ENCODE data around the gene PIK3AP1.
"Not testable (repeated sequence)": the region's sequence is repeated elsewhere in the genome, so short reads cannot be mapped to it uniquely, and the experiment has no call there.

Gene PIK3AP1

DNA sequence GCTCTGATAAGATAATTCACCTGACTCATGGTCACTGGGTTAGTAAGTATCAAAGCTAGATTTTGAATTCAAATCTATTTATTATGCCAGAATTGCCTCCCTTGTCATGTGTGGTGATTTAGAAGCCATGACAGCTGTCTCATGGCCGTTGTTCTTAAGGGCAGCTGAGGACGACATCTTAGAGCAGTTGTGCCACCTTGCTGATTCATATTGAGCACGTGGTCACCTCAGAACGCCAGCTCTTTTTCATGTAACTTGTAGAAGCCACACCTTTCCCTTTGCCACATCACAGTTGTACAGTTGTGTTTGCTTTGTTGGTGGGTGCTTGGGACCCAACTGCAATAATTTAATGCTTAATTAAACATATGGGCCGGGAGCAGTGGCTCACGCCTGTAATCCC, 4.3 kb upstream of the PIK3AP1 start:
- DNase-seq (ENCODE audit: extremely low read depth in 1 of 2, low read depth in 1 of 2) = no peak

DNA sequence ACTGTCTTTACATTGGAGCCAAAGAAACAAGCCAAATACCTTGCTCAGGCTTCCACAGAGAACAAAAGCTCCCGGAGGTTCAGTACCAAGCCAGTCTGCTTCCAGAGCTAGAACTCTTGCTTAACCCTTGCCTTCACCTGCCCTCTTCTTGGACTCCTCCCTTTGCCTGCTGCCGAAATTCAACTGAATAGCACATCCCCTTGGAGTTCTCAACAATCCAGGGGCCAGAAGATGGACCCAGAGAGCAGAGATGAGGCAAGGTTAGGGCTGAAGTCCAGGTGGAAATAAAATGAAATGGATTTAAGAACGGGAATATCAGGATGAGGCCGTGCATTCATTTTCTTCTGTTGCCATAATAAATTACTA, 876 bp upstream of the PIK3AP1 start:
- DNase-seq (ENCODE audit: extremely low read depth in 1 of 2, low read depth in 1 of 2) = no peak

DNA sequence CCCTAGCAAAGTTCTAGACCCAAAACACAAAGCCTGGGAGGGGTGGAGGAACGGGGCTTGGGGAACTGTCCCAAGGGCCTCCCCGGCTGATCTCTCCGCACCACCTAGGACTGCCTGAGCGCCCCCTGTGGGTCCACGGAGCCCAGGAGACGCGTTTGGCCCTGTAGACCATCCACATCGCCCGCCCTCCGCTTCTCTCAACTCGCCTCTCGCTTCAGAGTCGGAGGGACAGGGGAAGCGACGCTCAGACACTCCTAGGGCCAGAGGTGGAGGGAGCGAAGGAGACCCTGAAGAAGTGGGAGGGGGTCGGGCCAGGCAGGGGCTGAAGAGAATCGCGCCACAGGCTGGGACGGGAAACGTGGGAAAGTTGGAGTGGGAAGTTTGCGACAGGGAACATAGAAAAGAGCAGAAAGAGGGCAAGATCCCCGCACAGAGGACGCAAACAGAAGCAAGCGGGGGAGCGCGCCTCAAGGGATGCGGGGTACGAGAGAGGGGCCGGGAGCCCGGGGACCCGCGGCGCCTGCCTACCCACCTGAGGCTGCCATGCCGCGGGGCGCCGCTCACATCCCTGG, 378 bp downstream of the PIK3AP1 start:
- peak in 1 of 2 donors; percentile 43 for DNase-seq (ENCODE audit: extremely low read depth in 1 of 2, low read depth in 1 of 2)

DNA sequence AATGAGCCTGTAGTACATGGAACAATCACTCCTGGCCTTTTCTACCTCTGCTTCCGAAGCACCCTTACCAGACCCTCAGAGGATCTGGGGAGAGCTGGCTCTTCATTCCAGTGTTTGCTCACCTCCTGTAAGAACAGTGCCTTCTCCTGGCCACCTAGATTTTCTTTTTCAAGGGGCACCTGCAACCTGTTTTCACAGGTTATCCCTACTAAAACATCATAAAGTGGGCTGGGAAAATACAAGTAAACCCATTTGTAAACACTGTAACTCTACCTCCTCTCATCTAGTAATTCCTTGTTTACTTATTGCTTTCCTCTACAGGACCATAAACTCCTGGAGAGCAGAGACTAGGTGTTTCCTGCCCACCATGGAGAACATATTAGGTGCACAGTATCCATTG, 1.1 kb downstream of the PIK3AP1 start:
- no peak for DNase-seq (ENCODE audit: extremely low read depth in 1 of 2, low read depth in 1 of 2)

DNA sequence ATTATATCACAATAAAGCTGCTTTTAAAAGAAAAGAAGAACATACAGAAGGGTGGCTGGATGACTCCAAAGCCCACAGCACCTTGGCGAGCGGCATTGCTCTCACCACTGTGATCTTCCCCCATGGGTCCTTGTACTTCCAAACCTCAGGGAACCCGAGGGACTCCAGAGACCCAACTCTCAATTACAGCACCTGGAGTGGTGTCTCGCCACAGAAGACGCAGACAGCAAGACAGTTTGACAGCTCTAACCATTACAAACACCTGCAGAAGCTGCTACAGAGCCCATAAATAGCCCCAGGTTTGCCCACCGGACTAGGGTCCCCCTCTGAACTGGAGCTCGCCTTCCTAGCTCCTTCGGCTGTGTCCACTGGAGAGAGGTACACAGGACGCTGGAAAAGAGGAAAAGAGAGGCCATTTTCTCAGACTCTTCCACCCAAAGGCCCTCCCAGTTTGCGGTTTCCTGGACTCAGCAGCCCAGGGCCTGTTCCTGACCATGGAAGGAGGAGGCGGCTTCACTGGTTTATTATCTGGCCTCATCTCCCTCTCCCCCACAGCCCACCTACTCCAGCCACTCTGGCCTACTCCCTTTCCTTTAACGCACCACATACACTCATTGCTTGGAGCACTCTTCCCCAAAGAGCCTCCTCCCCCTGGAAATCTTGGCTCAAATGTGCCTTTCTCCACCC, 1.9 kb downstream of the PIK3AP1 start:
- DNase-seq (ENCODE audit: extremely low read depth in 1 of 2, low read depth in 1 of 2) = no peak

DNA sequence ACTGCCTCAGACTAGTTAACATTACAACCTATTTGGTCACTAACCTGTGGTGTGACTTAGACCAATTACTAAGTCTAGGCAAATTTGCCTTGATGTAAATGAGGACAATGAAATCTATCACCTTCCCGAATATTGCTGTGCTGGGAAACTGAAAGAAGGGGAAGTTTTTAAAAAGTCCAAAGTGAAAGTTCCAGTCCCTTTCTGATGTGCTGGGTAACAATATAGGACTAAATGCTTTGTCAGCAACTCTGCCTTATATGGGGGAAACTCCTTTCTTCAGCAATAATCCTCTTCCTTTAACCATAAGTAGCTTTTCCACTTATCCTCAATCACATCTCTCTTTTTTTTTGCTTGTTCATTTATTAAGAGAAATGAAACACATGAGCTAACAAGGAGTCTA, 3.9 kb downstream of the PIK3AP1 start:
- DNase-seq (ENCODE audit: extremely low read depth in 1 of 2, low read depth in 1 of 2) = no peak

DNA sequence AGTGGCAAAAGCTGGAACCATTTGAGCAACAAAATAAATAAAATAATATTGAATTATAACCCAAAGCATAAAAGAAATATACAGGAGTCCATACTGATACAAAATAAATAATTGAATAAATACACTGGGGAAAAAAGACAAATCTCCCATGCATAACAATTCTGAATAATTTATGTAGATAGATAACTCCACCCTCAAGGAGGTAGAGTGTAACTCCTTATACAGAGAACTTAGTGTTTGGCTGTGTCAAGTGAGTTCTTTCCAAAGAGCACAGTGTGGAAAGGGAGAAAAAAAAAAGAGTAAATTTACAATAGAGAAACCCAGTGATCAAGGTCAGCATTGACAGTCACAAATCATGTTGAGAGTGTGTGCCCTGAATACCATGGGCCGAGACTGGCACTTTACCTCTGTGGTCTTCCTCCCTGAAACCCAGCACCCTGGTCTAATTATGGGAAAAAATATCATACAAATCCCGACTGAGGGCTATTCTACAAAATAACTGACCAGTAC, 5.5 kb downstream of the PIK3AP1 start:
- DNase-seq (ENCODE audit: extremely low read depth in 1 of 2, low read depth in 1 of 2) = no peak

DNA sequence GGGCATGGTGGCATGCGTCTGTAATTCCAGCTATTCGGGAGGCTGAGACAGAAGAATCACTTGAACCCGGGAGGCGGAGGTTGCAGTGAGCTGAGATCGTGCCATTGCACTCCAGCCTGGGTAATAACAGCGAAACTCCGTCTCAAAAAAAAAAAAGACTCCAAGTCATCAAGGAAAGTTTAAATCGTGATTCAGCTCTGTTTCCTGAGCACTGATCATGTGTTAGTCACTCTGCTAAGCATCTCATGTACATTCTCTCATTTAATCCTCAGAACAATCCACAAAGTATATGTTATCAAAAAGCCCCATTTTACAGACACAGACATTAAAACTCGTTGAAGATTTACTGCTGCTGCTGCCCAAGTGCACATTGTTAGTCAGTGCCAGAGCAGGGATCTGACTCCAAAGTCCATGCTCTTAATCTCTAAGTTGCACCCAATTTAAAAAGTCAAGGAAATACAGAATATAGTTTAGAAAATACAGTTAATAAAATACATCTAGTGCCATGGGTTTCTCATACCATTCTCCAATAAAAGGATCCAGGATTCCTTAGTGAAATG, 6.2 kb downstream of the PIK3AP1 start:
- no peak for DNase-seq (ENCODE audit: extremely low read depth in 1 of 2, low read depth in 1 of 2)

DNA sequence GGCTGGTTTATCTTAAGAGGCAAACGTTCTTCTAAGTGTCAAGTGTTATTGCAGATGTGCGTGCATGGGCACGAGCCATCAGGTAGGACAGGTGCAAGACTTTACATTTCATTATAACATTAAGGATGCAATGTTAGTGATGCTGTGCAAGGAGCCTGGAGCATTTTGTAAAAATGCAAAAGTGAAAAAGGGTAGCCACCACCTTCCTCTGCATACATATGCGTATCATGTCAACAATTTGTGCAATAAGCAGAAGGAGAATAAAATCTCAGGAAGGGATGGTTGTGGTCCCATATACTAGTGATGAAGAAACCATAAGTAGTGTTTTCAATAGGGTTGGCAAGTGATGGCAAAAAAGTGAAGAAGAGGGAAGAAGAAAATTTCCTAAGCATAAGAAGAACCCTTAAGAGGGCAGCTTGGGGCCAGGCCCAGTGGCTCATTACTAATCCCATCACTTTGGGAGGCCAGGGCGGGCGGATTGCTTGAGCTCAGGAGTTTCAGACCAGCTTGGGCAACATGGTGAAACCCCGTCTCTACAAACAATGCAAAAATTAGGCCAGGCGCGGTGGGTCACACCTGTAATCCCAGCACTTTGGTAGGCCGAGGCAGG, 7.5 kb downstream of the PIK3AP1 start:
- DNase-seq (ENCODE audit: extremely low read depth in 1 of 2, low read depth in 1 of 2) = no peak

DNA sequence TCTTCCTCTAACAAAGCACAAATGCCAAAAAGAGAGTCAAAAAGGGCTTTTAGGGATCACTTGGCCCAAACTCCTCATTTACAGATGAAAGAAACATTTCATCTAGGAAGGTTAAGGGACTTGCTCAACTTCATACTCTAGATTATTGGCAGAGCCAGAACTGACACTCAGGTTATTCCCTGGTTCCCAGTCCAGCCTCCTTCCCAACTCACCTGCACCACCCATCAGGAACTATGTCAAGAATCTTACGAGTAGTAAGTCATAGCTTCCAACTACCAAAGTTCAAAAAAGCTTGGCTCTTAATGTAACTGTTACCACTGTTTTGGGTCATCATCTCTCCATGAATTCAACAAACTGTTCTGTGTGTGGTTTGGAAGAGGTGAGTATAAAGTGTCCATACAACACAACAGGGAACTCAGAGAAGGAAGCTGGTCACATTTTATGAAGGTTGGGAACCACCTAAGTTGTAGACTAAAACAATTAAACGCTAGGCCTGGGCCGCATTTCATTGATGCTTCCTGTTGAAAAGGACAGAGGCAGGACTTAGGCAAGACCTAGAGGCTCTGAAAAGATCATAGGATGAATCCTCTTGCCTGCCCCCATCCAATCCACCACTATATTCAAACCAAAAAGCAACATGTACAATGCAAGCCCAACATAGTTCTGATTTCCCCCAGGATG, 9.1 kb downstream of the PIK3AP1 start:
- DNase-seq (ENCODE audit: extremely low read depth in 1 of 2, low read depth in 1 of 2) = no peak

DNA sequence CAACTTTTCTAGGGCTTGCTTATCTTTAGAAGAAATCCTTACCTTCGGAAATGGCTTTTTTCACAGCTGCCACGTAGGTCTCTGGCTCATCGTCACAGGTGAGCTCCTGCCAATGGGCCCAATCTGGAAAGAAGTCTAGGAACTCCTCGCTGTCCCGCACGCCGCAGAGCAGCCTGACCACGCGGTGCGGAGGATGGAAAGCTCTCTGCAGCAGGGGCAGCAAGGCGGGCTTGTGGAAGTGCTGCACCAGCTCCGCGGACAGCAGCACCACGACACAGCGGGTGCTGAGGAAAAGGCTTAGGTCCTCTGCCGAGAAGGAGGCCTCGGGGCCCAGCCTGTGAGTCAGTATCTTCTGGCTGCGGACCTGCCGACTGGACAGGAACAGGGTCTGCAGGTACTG, 10.8 kb downstream of the PIK3AP1 start:
- DNase-seq (ENCODE audit: extremely low read depth in 1 of 2, low read depth in 1 of 2) = no peak

DNA sequence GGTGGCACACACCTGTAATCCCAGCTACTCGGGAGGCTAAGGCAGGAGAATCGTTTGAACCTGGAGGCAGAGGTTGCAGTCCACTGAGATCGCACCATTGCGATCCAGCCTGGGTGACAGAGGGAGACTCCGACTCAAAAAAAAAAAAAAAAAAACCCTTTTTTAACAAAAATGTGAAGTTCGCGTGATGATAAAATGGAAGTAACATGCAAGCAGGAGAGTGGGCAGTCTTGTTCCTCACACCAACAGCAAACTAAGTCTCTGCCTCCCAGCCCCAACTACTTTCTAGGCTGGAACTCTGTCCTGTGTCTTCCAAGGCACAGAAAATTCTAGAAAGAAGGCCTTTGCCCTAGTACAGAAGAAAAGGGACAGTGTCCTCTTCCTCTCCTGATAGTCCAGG, 11.3 kb downstream of the PIK3AP1 start:
- DNase-seq (ENCODE audit: extremely low read depth in 1 of 2, low read depth in 1 of 2) = no peak

DNA sequence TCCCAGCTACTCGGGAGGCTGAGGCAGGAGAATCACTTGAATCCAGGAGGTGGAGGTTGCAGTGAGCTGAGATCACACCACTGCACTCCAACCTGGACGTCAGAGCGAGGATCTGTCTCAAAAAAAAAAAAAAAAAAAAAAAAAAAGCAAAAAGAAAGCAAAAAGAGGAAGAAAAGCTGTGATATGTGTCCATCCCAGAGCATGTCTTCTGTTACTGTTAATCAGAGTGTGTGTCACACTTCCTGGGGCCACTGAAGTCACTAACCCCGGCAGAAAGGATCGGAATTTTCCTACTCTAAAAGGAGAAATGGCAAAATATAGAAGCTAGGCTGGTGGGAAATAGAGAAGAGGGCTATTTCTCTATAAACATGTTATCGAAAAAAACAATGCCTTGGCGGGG, 11.9 kb downstream of the PIK3AP1 start:
- no peak for DNase-seq (ENCODE audit: extremely low read depth in 1 of 2, low read depth in 1 of 2)

DNA sequence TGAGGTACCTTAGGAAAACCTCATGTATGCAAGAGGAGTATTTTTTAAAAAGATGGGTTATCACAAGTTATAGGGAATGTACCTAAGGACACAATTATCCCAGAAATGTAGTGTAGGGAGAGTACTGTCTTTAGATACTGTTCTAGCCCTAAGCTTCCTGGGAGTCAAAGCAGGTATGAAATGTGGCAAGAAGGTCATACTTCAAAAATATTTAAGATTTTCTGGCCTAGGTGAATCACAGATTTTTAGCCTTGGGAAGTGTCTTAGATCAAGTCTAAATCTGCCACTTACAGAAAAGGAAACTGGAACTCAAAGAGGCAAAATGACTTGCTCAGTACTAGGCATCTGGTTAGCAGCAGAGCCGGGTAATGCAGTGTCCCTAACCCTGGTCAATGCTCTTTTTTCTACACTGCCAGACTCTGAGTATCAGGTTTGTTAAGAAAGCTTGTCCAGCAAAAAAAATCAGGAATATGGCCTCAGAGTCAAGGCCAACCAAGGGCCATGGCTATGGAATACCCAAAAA, 13.9 kb downstream of the PIK3AP1 start:
- DNase-seq (ENCODE audit: extremely low read depth in 1 of 2, low read depth in 1 of 2) = no peak

DNA sequence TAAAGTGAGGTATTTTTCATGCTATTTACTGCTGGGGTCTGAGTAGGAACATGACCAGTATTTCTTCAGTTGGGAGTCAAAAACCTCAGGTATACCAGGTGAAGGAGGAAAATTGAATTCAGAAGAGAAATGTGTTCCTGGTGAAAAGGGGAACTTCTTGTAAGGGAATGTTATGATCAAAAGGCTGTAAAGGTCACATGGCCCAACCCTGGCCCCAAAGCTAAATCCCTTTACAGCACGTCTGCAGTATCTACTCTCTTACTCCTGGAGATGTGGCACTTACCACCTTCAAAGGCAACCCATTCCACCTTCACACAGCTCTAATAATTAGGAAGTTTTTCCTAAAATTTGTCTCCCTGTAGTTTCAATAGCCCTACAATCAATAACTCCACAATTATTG, 15.2 kb downstream of the PIK3AP1 start:
- no peak for DNase-seq (ENCODE audit: extremely low read depth in 1 of 2, low read depth in 1 of 2)

DNA sequence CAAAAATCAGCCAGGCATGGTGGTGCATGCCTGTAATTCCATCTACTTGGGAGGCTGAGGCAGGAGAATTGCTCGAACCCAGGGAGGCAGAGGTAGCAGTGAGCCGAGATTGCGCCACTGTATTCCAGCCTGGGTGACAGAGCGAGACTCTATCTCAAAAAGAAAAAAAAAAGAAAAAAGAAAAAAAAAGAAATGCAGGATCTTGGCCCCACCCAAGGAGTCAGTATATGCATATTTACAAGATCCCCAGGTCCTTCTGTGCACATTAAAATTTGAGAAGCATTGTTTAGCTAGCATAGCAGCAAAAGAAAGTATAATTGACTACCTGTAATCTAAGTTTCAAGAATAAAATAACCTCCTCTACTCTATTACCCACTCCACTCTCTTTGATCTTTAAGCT, 15.8 kb downstream of the PIK3AP1 start:
- no peak for DNase-seq (ENCODE audit: extremely low read depth in 1 of 2, low read depth in 1 of 2)

DNA sequence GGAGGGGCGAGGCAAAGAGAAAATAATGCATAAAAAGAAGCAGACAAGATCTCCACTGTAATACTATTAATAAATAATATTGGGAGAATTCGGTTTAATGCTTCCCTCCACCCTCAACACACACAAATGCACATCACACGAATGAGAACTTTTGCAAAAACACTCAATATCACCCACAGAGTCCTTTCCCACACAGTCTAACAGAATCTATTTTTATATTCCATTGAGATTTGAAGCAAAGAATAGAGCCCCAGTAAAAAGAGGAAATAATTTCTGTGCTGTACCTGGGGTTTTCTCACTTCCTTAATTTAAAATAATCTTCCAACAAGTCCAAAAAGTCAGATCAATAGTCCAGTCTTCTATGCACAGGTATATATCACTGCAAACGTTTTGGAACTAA, 17.0 kb downstream of the PIK3AP1 start:
- no peak for DNase-seq (ENCODE audit: extremely low read depth in 1 of 2, low read depth in 1 of 2)

DNA sequence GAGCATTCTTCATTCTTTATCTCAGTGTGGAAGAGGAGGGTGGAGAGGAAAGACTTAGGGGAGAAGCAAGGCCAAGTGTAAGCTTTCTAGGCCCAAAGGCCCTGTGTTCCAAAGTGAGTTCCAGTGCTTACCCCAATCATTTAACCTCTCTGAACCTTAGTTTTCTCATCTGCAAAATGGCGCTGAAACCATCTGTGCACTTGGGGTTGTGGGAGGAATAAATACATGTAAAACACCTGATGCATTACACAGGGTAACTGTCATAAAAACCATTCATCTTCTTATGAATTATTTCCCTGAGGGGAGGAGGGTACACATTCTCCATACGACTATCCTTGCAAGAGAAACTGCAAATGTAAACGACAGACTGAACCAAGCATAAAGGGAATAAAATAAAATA, 19.0 kb downstream of the PIK3AP1 start:
- no peak for DNase-seq (ENCODE audit: extremely low read depth in 1 of 2, low read depth in 1 of 2)

DNA sequence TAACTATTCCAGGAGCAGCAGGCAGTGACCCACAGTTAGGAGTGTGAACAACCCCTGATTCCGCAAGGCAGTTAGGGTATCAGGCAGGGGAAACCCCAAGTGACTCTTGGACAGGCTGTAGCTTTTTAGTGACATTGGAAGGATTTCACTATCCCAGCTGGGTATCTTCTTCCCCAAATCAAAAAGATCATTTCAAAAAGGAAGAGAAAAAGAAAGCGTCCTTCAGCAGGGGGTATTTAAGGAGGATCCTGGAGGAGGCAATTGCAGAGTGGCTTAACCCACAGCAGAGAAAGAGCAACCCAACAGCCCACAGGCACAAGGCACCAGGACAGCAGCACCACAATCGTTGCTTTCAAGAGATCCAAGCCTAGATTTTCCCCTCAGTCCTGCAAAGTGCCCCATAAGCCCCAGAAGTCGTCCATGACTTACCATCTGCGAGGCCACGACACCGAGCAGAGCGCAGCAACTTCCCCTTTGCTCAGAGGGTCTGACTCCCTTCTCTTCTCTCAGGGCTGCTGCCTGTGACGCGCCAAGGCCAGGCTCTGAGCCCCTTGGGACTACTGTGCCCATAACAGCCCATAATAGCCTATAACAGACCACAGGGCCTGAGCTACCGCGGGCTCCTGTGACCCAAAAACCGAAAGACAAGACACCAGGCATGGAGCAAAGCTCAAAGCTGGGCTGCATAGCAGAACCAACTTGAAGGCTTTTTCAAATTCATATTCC, 19.8 kb downstream of the PIK3AP1 start:
- DNase-seq (ENCODE audit: extremely low read depth in 1 of 2, low read depth in 1 of 2) = no peak

DNA sequence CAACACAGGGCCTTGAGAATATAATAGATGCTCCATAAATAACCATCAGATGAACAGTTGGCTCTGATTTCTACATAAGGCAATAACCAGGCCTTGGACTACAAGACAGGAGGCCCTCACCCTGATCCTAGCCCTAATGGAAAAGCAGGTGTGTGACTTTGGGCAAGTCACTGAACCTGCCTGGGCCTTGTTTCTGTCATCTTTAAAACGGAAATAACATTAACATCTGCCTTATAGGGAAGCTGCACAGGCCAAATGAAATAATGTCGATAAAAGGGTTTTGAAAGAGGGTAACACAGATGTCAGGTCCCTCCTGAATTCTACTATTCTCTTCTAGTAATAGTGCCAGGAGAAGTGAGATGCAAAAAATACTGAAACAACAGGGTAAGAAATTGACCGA, 20.7 kb downstream of the PIK3AP1 start:
- DNase-seq (ENCODE audit: extremely low read depth in 1 of 2, low read depth in 1 of 2) = no peak

DNA sequence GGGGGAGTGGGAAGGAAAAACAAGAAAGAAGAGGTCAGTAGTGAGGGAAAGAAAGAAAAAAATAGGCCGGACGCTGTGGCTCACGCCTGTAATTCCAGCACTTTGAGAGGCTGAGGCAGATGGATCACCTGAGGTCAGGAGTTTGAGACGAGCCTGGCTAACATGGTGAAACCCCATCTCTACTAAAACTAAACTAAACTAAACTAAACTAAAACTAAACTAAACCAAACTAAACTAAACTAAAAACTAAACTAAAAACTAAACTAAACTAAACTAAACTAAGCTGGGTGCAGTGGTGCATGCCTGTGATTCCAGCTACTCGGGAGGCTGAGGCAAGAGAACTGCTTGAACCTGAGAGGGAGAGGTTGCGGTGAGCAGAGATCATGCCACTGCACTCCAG, 22.0 kb downstream of the PIK3AP1 start:
- DNase-seq (ENCODE audit: extremely low read depth in 1 of 2, low read depth in 1 of 2) = not testable (repeated sequence)
